Chondrocyte (in vitro differentiated cells): ENCODE results near the gene TRAPPC1. TPM values are rescaled to one million over a fixed set of nuclear protein-coding genes. Genes with fewer than 3 reads are reported as not detected.

Source experiments
- DNase-seq: peaks from one replicate; pipeline ENCODE4 v3.0.0; 2021; ENCODE audit warnings: mixed read lengths, low spot score
- H3K27ac Mint-ChIP-seq: one replicate; pipeline ENCODE4 v1.8.0; 2021; ENCODE audit warnings: mild to moderate bottlenecking, moderate library complexity, mixed read lengths; ENCODE audit not compliant: unreplicated experiment
- H3K27me3 Mint-ChIP-seq: 2 replicates; pipeline ENCODE4 v1.8.0; 2021; ENCODE audit warnings: low read depth, mixed read lengths
- H3K36me3 Mint-ChIP-seq: 2 replicates; pipeline ENCODE4 v1.8.0; 2021; ENCODE audit warnings: low read depth, mixed read lengths
- H3K4me1 Mint-ChIP-seq: 2 replicates; pipeline ENCODE4 v1.8.0; 2021; ENCODE audit warnings: low read depth, mild to moderate bottlenecking, mixed read lengths
- H3K4me3 Mint-ChIP-seq: one replicate; pipeline ENCODE4 v1.8.0; 2021; ENCODE audit warnings: mild to moderate bottlenecking, moderate library complexity, mixed read lengths; ENCODE audit not compliant: unreplicated experiment
- H3K9me3 Mint-ChIP-seq: 2 replicates; pipeline ENCODE4 v1.8.0; 2021; ENCODE audit warnings: low read depth, mixed read lengths
- total RNA-seq: library from RNA; stranded (reverse); gene quantifications from 3 replicates; pipeline ENCODE4 v1.2.1, GENCODE V29; 2021
- TF ChIP-seq, protein P1 (sequence below): fragments of 200-600 bp; sonication (generic); IDR thresholded peaks from 2 replicates; pipeline ENCODE4 v1.5.0; 2021; ENCODE audit warnings: antibody characterized with exemption, mild to moderate bottlenecking, moderate library complexity

The TRAPPC1 gene
- total RNA-seq, 1 donor from 2014 or later = 135 TPM

DNA sequence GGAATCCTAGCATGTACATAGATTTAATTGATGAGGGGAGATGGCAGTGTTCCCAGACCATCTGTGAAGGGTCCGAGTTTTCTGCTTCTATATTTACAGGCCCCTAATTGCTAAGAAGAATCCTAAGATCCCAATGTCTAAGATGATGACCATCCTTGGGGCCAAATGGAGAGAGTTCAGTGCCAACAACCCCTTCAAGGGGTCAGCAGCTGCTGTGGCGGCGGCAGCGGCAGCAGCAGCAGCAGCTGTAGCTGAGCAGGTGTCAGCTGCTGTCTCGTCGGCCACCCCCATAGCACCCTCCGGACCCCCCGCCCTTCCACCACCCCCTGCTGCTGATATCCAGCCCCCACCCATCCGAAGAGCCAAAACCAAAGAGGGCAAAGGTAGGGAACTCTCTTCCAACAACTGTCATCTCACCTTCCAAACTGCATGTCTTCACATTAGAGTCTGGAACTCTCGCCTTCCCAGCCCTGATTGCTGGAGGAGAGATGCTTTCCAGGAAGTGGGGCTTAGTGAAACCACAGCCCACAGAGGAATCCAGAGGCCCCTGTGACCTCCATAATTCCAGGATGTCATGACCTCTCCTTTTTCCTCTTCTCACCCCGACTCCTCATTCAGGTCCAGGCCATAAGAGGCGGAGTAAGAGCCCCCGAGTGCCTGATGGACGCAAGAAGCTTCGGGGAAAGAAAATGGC, 38.4 kb downstream of the TRAPPC1 start:
- H3K27me3 Mint-ChIP-seq = no peaks in the 10 kb centered on the region
- H3K4me3 Mint-ChIP-seq = no peak overlapping the region
- peaks cover 43% of the 10 kb centered on the region for H3K36me3 Mint-ChIP-seq
- H3K4me1 Mint-ChIP-seq = no peaks in the 10 kb centered on the region
- TF ChIP-seq, protein P1, sequence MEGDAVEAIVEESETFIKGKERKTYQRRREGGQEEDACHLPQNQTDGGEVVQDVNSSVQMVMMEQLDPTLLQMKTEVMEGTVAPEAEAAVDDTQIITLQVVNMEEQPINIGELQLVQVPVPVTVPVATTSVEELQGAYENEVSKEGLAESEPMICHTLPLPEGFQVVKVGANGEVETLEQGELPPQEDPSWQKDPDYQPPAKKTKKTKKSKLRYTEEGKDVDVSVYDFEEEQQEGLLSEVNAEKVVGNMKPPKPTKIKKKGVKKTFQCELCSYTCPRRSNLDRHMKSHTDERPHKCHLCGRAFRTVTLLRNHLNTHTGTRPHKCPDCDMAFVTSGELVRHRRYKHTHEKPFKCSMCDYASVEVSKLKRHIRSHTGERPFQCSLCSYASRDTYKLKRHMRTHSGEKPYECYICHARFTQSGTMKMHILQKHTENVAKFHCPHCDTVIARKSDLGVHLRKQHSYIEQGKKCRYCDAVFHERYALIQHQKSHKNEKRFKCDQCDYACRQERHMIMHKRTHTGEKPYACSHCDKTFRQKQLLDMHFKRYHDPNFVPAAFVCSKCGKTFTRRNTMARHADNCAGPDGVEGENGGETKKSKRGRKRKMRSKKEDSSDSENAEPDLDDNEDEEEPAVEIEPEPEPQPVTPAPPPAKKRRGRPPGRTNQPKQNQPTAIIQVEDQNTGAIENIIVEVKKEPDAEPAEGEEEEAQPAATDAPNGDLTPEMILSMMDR = no peak
- no peak overlapping the region for H3K27ac Mint-ChIP-seq
- H3K9me3 Mint-ChIP-seq = no peaks in the 10 kb centered on the region
- DNase-seq = no peak

- peaks cover 16% of the 10 kb centered on the region for H3K36me3 Mint-ChIP-seq
- TF ChIP-seq, protein P1 = peak; percentile 75
- no peaks in the 10 kb centered on the region for H3K27me3 Mint-ChIP-seq
- no peaks in the 10 kb centered on the region for H3K4me1 Mint-ChIP-seq
- no peak overlapping the region for H3K27ac Mint-ChIP-seq
- H3K9me3 Mint-ChIP-seq = no peaks in the 10 kb centered on the region
- no peak for DNase-seq
- no peak overlapping the region for H3K4me3 Mint-ChIP-seq
These were observed 42.4 kb downstream of the TRAPPC1 start for GRCh38 chr17:7889166-7889955.

- Mint-ChIP-seq H3K4me3 (no peak within 1 kb of the TSS), H3K4me1 (peaks cover 3% of the 10 kb centered on the region), H3K27ac (no peak within 1 kb of the TSS), H3K9me3 (no peaks in the 10 kb centered on the region), H3K27me3 (no peaks in the 10 kb centered on the region), H3K36me3 (peaks cover 11% of the 10 kb centered on the region)
- TF ChIP-seq, protein P1 = no peak
- DNase-seq = no peak
These were observed 43.4 kb downstream of the TRAPPC1 start, which contains the start of gene CHD3 for GRCh38 chr17:7888184-7888920. TSS of gene CHD3 (plus strand) at chr17:7888789. CDS start at chr17:7889001, 212 bp downstream.

GRCh38 chr17:7887482-7888183, 44.1 kb downstream of the TRAPPC1 start:
- DNase-seq = no peak
- Mint-ChIP-seq H3K27ac (no peak overlapping the region), H3K4me1 (peaks cover 3% of the 10 kb centered on the region), H3K36me3 (peaks cover 11% of the 10 kb centered on the region), H3K4me3 (no peak overlapping the region), H3K27me3 (no peaks in the 10 kb centered on the region), H3K9me3 (no peaks in the 10 kb centered on the region)
- TF ChIP-seq, protein P1 = no peak
